GM23248 (cell line): ENCODE measurements around the gene RIC1.

Source experiments
- EZH2 ChIP-seq: fragments of 200-600 bp; sonication (generic); IDR thresholded peaks from 2 replicates; pipeline ENCODE4 v1.6.1; 2018; ENCODE audit warnings: antibody characterized with exemption, mild to moderate bottlenecking; ENCODE audit not compliant: insufficient read depth, poor library complexity, severe bottlenecking
- EZH2phosphoT487 ChIP-seq: fragments of 200-600 bp; sonication (generic); IDR thresholded peaks from 2 replicates; pipeline ENCODE4 v1.6.1; 2018; ENCODE audit warnings: antibody characterized with exemption, moderate library complexity, mild to moderate bottlenecking, low read depth; ENCODE audit not compliant: insufficient read depth

DNA sequence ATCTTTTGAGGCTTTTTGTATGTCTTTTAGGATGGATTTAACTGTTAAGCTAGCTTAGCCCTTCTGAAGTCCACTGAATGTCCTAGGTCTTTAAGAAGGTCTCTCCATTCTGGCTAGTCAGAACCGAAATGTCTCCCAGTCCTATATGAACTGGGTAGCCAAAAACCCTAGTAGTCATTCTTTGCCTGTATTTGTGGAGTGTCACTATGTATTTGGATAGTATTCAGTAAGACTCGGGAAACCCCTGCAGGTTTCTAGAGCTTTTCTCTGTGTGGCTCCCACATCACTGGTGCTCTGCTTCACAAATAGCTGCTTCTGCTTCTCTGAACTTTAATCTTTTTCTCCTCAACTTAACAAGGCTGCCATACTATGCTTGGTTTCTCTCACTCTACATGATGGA lies 68.0 kb downstream of the RIC1 start:
- no peak for TF ChIP-seq EZH2
- no peak for TF ChIP-seq EZH2phosphoT487
